HepG2 (cell line): ENCODE measurements around the gene EYA4. TPM values are rescaled to one million over a fixed set of nuclear protein-coding genes. Genes with fewer than 3 reads are reported as not detected.

Source experiments
- ATAC-seq: fragments of 200-7000 bp; cut with Tn5 transposase; 3 replicates; pipeline ENCODE4 v1.9.1; 2020; ENCODE audit warnings: mild to moderate bottlenecking, moderate library complexity
- BruUV-seq: library from RNA; stranded (reverse); fragments of 400-500 nt; replicated peaks from 2 replicates; lab custom pipeline; 2021; lab: Mats Ljungman, UMichigan
- CTCF ChIA-PET: fragments of 300-600 bp; formaldehyde crosslinking; extraction: SDS; loops from one replicate; lab custom pipeline; 2021; ENCODE audit warnings: low total read pairs, inconsistent platforms, low intra/inter-chr PET ratio; lab: Yijun Ruan, JAX
- POLR2A ChIA-PET: fragments of 350-600 bp; sonication (Branson Sonifier 250); formaldehyde crosslinking; loops from one replicate; lab custom pipeline; 2020; ENCODE audit warnings: antibody characterized with exemption, inconsistent platforms; lab: Yijun Ruan, JAX
- DNase-seq: peaks from one replicate; pipeline ENCODE4 v3.0.0-alpha.2; 2015; ENCODE audit warnings: low spot score
- FAIRE-seq: peaks from 3 replicates; lab custom pipeline; 2011; peaks lifted over from hg19 to GRCh38; lab: Jason Lieb, UNC
- H2AFZ ChIP-seq: one replicate; pipeline ENCODE4 v1.6.1; 2011; ENCODE audit warnings: low read length, inconsistent platforms
- H3K27ac ChIP-seq: fragments of 300-600 bp; 3 replicates; pipeline ENCODE4 v1.8.0; 2011; ENCODE audit warnings: mixed run types, mild to moderate bottlenecking, mixed read lengths, low read length, inconsistent platforms; ENCODE audit not compliant: insufficient read depth; ENCODE audit errors: extremely low read length
- H3K27me3 ChIP-seq, 2 experiments: fragments of 200-600 bp in 1 of 2; 2 replicates in 1 of 2; 3 replicates in 1 of 2; pipeline versions ENCODE4 v1.6.0 to v1.8.0; 2011; ENCODE audit warnings: low read length in 2 of 2, mild to moderate bottlenecking in 2 of 2, moderate library complexity in 2 of 2, inconsistent platforms in 1 of 2; ENCODE audit not compliant: insufficient read depth in 2 of 2, control insufficient read depth in 1 of 2
- H3K36me3 ChIP-seq, 2 experiments: fragments of 200-600 bp in 1 of 2; replicated peaks in 1 of 2; 2 replicates in 1 of 2; 3 replicates in 1 of 2; pipeline versions ENCODE4 v1.5.1 to v1.8.0; 2011; ENCODE audit warnings: low read length in 2 of 2, inconsistent platforms in 1 of 2; ENCODE audit not compliant: insufficient read depth in 2 of 2, control insufficient read depth in 1 of 2
- H3K4me1 ChIP-seq: 2 replicates; pipeline ENCODE4 v1.5.1; 2012; ENCODE audit warnings: low read length, inconsistent platforms; ENCODE audit not compliant: insufficient read depth
- H3K4me2 ChIP-seq: 2 replicates; pipeline ENCODE4 v1.6.0; 2011; ENCODE audit warnings: low read depth, low read length, inconsistent platforms
- H3K4me3 ChIP-seq, 3 experiments: fragments of 200-600 bp in 1 of 3; sonication (generic), shearing (Covaris generic) in 1 of 3; replicated peaks in 1 of 3; 2 replicates each; pipeline ENCODE4 v1.5.1; 2011 to 2016; ENCODE audit warnings: low read length in 3 of 3, inconsistent platforms in 2 of 3, low read depth in 2 of 3, mild to moderate bottlenecking in 2 of 3, control low read depth in 1 of 3, mixed read lengths in 1 of 3; ENCODE audit not compliant: insufficient read depth in 1 of 3
- H3K79me2 ChIP-seq: one replicate; pipeline ENCODE4 v1.6.1; 2011; ENCODE audit warnings: low read length, inconsistent platforms; ENCODE audit not compliant: insufficient read depth
- H3K9ac ChIP-seq: 2 replicates; pipeline ENCODE4 v1.6.0; 2011; ENCODE audit warnings: mild to moderate bottlenecking, low read depth, low read length, inconsistent platforms; ENCODE audit not compliant: insufficient read depth
- H3K9me3 ChIP-seq: 2 replicates; pipeline ENCODE4 v1.5.1; 2012; ENCODE audit warnings: mild to moderate bottlenecking, low read length
- H4K20me1 ChIP-seq: 2 replicates; pipeline ENCODE4 v1.6.0; 2011; ENCODE audit warnings: inconsistent platforms, mild to moderate bottlenecking, low read length, moderate library complexity; ENCODE audit not compliant: insufficient read depth
- BORCS8-MEF2B ChIP-seq: sonication (generic); formaldehyde crosslinking; IDR thresholded peaks from 2 replicates; pipeline ENCODE4 v1.8.0; 2022; ENCODE audit warnings: mild to moderate bottlenecking, missing genetic modification reagents
- IRF1 ChIP-seq: sonication (generic); formaldehyde crosslinking; IDR thresholded peaks from 2 replicates; pipeline ENCODE4 v1.4.0; 2020; ENCODE audit warnings: low read depth, mild to moderate bottlenecking, missing genetic modification reagents
- MAFF ChIP-seq: IDR thresholded peaks from 2 replicates; pipeline ENCODE4 v1.6.1; 2011; ENCODE audit warnings: low read depth, low read length, improper control_type of control experiment
- MAFK ChIP-seq, 2 experiments: IDR thresholded peaks in 1 of 2; conservative IDR thresholded peaks in 1 of 2; 2 replicates each; pipeline ENCODE4 v1.6.1; 2011; ENCODE audit warnings: improper control_type of control experiment in 2 of 2, low read length in 2 of 2
- NFE2L2 ChIP-seq: fragments of 150-350 bp; IDR thresholded peaks from 2 replicates; pipeline ENCODE4 v1.6.1; 2014; ENCODE audit warnings: low read length
- SATB2 ChIP-seq: sonication (generic); formaldehyde crosslinking; IDR thresholded peaks from 2 replicates; pipeline ENCODE4 v1.5.0; 2020; ENCODE audit warnings: missing genetic modification reagents
- ZNF101 ChIP-seq: sonication (generic); formaldehyde crosslinking; IDR thresholded peaks from 2 replicates; pipeline ENCODE4 v1.4.0; 2020; ENCODE audit warnings: mild to moderate bottlenecking, low read depth, missing genetic modification reagents, borderline replicate concordance
- ZNF703 ChIP-seq: sonication (generic); formaldehyde crosslinking; IDR thresholded peaks from 2 replicates; pipeline ENCODE4 v1.5.1; 2020; ENCODE audit warnings: missing genetic modification reagents, mild to moderate bottlenecking, moderate library complexity, borderline replicate concordance
- ZSCAN12 ChIP-seq: sonication (generic); formaldehyde crosslinking; IDR thresholded peaks from 2 replicates; pipeline ENCODE4 v1.9.0; 2021; ENCODE audit warnings: mild to moderate bottlenecking, missing genetic modification reagents
- WGBS: methylation state at CpG from one replicate; pipeline ENCODE4 v1.1.6; 2017; ENCODE audit warnings: low lambda C conversion rate; 5-methylcytosine and 5-hydroxymethylcytosine counted together
- in situ Hi-C: cut with HindIII; loops from 2 replicates; pipeline ENCODE4 v1.10.0; 2017; ENCODE audit warnings: low pct_unique_long_range_greater_than_20kb; ENCODE audit not compliant: extremely low pct_ligation_motif_present
- intact Hi-C: fragments of 100-400 bp; cut with micrococcal nuclease; formaldehyde crosslinking; loops from one replicate; pipeline ENCODE4 v1.10.0; 2022; ENCODE audit not compliant: unreplicated experiment
- polyA plus RNA-seq, 8 experiments: library from polyadenylated mRNA; depleted of rRNA in 3 of 8; stranded (reverse) in 7 of 8; unstranded in 1 of 8; fragments of >200 nt; fragmentation: Illumina TruSeq in 4 of 8; extraction: Trizol in 4 of 8; gene quantifications; 2 replicates each; pipeline versions ENCODE4 v1.2.1 to v1.2.3, GENCODE V29; 2011 to 2016; ENCODE audit warnings: low read depth in 4 of 8, missing spikeins in 1 of 8, mixed read lengths in 1 of 8; ENCODE audit not compliant: insufficient read depth in 1 of 8
- total RNA-seq, 5 experiments: library from RNA; depleted of rRNA; stranded (reverse); fragments of >200 nt; fragmentation: Illumina TruSeq; extraction: Trizol; gene quantifications; 2 replicates each; pipeline ENCODE4 v1.2.3, GENCODE V29; 2016; ENCODE audit warnings: low read depth in 1 of 5

Gene EYA4
- total and polyA plus RNA-seq, 2 of the 13 experiments (the other 11 are each of a cell fraction or from before 2014, with no cell fraction given), result not detected

GRCh38 chr6:133201231-133201630 is 39.9 kb upstream of the EYA4 start:
- Histone ChIP-seq H4K20me1 (no peaks in the 10 kb centered on the region), H3K79me2 (no peaks in the 10 kb centered on the region), H3K4me1 (no peaks in the 10 kb centered on the region), H3K36me3 (no peaks in the 10 kb centered on the region), H3K9ac (no peak overlapping the region), H3K27me3 (peaks cover 0 to 7% of the 10 kb centered on the region in 2 experiments; a peak in 2 of 5 replicates), H3K4me2 (no peak overlapping the region), H3K4me3 (no peak overlapping the region), H3K9me3 (no peaks in the 10 kb centered on the region), H3K27ac (no peak overlapping the region), H2AFZ (no peak overlapping the region)
- POLR2A ChIA-PET, result no interaction called here
- TF ChIP-seq MAFF (peak; percentile 51; the same call in 1 of the 2 replicates), SATB2 (CRISPR knock-in tag) (no peak), MAFK (conservative IDR thresholded peaks at IDR 0.05 in 1 of 2, IDR thresholded peaks at IDR 0.05 in 1 of 2; ENCODE audit: low read length in 2 of 2) (peak; percentile 64 to 80), ZNF703 (CRISPR knock-in tag) (no peak)
- WGBS, result 9% methylated on average over 4 of the region's 4 CpGs
- ATAC-seq (no peak), FAIRE-seq (no peak), DNase-seq (no peak)
- in situ Hi-C loops (no loop called here), intact Hi-C loops (no loop called here)
- CTCF ChIA-PET, result no interaction called here
- no TSS peak for BruUV-seq

GRCh38 chr6:133202610-133203343 is 38.4 kb upstream of the EYA4 start:
- Histone ChIP-seq H3K27me3 (peaks cover 0 to 7% of the 10 kb centered on the region in 2 experiments; a peak in 2 of 5 replicates), H3K36me3 (no peaks in the 10 kb centered on the region), H3K27ac (no peak overlapping the region), H3K79me2 (no peaks in the 10 kb centered on the region), H2AFZ (no peak overlapping the region), H3K4me3 (no peak overlapping the region), H4K20me1 (no peaks in the 10 kb centered on the region), H3K9me3 (no peaks in the 10 kb centered on the region), H3K4me1 (no peaks in the 10 kb centered on the region), H3K9ac (no peak overlapping the region), H3K4me2 (no peak overlapping the region)
- DNase-seq (no peak), ATAC-seq (no peak), FAIRE-seq (no peak)
- BruUV-seq, result no TSS peak
- TF ChIP-seq BORCS8-MEF2B (no peak), NFE2L2 (no peak), ZNF101 (CRISPR knock-in tag) (no peak), IRF1 (CRISPR knock-in tag) (no peak), ZSCAN12 (CRISPR knock-in tag) (no peak)
- WGBS, result 2% methylated on average over 4 of the region's 4 CpGs
- intact Hi-C loops, result no loop called here
- in situ Hi-C loops, result no loop called here
- POLR2A ChIA-PET, result no interaction called here
- CTCF ChIA-PET, result no interaction called here
